HG03439 (cell line): ENCODE data around the gene CCZ1B.
A peak's percentile ranks its signal among the peaks of the same experiment; 100 is the strongest.
"Not testable (repeated sequence)": the region's sequence is repeated elsewhere in the genome, so short reads cannot be mapped to it uniquely, and the experiment has no call there.

Experiments
- ATAC-seq: cut with Tn5 transposase; IDR thresholded peaks from one replicate; pipeline ENCODE4 v1.9.1; 2021; ENCODE audit warnings: mild to moderate bottlenecking, moderate library complexity; ENCODE audit not compliant: unreplicated experiment

CCZ1B gene

GRCh38 chr7:6831018-6831725 lies 5.1 kb upstream of the CCZ1B start:
- no peak for ATAC-seq

DNA sequence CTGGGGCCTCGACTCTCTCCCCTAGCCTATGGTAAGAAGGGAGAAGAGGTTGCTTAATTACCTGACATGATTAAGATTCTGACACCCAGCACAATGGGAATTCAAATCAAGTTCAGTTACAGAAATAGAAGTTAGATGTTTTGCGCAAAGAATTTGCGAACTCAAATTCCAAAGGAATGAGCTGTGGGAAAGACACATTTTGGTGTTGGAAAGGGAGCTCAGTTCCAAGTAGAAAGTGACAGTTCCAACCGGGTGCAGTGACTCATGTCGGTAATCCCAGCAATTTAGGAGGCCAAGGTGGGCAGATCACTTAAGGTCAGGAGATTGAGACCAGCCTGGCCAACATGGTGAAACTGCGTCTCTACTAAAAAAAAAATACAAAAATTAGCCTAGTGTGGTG lies 4.0 kb upstream of the CCZ1B start:
- ATAC-seq: not testable (repeated sequence)

DNA sequence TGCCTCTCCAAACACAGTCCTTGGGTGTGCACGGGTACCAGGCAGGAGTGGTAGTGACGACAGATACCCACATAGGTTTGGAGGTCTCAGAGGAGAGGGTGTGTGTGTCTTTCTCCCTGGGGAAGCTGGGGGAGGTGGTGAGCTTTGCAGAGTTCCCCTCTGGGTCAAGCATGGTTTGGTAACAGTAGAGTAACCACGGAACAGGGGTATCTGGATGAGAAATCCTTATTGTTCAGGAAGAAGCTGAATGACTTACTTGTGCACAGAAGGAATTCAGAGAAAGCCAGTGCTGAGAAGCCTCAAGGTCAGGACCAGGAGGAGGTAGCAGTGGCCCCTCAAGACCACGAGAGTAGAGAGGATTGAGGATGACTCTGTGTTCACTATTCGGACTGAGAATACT lies 3.5 kb upstream of the CCZ1B start:
- not testable (repeated sequence) for ATAC-seq

DNA sequence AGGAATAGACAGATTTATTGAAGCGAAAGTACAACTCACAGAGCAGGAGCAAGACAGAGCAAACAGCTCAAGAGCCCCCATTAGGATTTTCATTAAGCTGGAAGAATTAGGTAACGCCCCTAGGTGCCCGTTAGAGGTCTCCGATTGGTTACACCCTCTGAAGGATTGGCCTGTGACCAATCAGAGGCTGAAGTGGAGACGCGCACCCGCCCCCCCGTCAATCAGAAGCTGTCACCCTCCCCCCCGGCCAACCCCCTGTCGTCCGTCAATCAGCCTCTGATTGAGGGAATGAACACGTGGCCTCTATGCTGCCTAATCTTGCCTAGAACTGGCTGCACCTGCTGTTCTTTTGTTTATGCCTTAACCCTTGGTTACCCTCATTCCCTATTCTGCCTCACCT lies 1.1 kb upstream of the CCZ1B start:
- ATAC-seq: not testable (repeated sequence)

GRCh38 chr7:6825236-6826125 lies 594 bp downstream of the CCZ1B start:
- peak; percentile 38 for ATAC-seq

DNA sequence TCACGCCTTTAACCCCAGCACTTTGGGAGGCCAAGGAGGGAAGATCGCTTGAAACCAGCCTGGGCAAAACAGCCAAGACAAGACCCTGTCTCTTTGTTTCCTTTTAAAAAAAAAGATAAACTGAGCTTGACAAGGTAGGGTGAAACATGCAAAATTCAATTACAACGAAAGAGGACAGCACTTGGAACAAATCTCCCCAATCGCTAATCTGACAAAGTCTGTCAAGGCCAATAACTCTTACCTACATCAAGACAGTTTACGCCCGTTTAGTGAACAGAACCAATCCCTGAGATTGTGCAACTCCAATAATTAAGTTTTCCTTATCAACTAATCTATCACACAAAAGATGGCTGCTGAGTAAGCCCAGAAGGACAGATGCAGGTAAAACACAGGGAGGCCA lies 4.5 kb downstream of the CCZ1B start:
- ATAC-seq: not testable (repeated sequence)

- not testable (repeated sequence) for ATAC-seq
These were observed 10.6 kb downstream of the CCZ1B start for GRCh38 chr7:6815470-6815869.

DNA sequence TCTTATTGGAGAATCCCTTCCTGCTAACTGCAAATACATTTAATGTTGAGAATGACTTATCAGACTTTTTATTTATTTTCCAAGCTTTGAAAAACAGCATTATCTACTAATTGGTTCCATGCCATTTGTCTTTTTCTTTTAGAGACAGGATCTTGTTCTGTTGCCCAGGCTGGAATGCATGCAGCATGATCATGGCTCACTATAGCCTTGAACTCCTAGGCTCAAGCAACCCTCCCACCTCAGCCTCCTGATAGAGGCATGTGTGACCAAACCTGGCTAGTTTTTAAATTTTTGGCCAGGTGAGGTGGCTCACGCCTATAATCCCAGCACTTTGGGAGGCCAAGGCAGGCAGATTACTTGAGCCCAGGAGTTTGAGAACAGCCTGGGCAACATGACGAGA lies 13.1 kb downstream of the CCZ1B start:
- ATAC-seq: not testable (repeated sequence)

DNA sequence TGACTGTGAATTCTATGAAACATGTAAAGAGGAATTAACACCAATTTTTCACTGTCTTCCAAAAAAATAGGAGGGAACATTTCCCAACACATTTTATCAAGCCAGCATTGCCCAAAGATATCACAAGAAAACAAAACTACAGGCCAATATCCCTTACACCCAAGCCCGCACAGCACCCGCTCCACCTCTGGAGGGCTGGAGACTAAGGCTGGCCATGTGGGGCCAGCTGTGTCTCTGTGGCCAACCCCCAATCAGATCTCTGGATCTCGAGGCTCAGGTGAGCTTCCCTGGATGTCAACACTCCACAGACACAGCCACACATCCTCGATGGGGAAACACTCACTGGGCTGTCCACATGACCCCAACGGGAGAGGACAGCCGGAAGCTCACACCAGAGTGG lies 18.1 kb downstream of the CCZ1B start:
- ATAC-seq: not testable (repeated sequence)

DNA sequence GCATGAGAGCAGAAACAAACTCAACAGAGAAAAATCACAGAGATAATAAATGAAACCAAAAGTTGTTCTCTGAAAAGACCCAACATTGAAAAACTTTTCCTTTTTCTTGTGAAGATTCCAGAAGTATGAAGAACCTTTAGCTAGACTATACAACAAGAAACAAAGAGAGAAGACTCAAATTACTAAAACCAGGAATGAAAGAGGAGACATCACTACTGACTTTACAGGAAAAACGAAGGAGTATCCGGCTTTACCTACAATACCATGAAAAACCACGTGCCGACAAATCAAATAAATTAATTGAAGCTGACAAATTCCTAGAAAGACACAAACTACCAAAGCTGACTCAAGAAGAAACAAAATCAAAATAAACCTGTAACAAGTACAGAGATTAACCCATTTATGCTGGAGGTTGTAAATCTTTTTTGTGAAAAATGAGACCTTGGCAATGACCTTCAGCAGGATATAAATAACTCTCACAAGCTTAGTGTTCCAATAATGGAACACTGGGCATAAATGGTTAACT lies 18.6 kb downstream of the CCZ1B start:
- ATAC-seq: not testable (repeated sequence)

DNA sequence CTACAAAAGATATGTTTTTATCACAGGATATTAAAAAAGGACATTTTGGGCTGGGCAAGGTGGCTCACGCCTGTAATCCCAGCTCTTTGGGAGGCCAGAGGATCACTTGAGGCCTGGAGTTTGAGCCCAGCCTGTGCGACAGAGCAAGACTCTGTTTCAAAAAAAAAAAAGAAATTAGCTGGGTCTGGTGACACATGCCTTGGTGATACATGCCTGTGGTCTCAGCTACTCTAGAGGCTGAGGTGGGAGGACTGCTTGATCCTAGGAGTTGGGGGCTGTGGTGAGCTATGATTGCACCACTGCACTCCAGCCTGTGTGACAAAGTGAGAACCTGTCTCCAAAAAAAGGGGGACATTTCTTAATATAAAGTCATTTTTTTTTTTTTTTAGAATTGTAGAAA lies 25.7 kb downstream of the CCZ1B start:
- ATAC-seq: not testable (repeated sequence)

GRCh38 chr7:6799887-6800286 lies 26.2 kb downstream of the CCZ1B start:
- not testable (repeated sequence) for ATAC-seq

DNA sequence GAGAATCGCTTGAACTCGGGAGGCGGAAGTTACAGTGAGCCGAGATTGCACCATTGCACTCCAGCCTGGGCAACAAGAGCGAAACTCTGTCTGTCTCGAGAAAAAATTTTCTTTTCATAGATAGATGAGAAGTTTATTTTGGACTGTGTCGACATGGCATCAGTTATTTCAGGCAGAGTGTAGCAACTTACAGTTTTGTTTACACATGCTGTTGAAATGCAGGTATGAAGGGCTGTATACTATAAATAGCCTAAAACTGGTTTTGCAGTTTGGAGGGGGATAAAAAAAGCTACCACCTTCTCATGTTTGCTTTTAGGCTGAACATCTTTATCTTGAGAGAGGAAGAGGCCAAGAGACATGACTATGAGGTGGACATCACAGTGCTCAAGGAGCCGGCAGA lies 28.0 kb downstream of the CCZ1B start:
- ATAC-seq: not testable (repeated sequence)

GRCh38 chr7:6797218-6797617 lies 28.9 kb downstream of the CCZ1B start:
- ATAC-seq: not testable (repeated sequence)

GRCh38 chr7:6794276-6794675 lies 31.8 kb downstream of the CCZ1B start:
- not testable (repeated sequence) for ATAC-seq

GRCh38 chr7:6792113-6792872 lies 33.8 kb downstream of the CCZ1B start:
- ATAC-seq: not testable (repeated sequence)

- ATAC-seq: not testable (repeated sequence)
These were observed 36.7 kb downstream of the CCZ1B start for GRCh38 chr7:6789353-6789752.

- ATAC-seq: not testable (repeated sequence)
These were observed 44.5 kb downstream of the CCZ1B start for GRCh38 chr7:6781581-6781980.

DNA sequence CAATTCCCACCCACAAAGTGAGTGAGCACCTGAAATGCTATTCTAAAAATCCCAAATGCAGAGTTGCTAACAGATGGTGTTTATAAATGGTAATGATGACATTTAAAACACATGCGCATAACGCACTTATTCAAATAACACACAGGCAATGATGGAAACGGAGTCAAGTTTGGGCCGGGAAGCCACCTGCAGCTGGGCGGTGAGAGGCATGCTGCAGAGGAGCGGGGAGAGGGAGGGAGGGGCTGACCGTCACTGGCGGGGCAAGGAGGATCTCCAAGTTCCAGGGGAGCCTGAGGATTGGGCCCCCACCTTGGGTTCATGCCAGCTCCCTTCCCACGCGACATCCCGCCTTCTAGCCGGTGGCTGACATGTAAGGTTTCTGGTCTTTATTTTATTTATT lies 64.9 kb downstream of the CCZ1B start:
- ATAC-seq: not testable (repeated sequence)

DNA sequence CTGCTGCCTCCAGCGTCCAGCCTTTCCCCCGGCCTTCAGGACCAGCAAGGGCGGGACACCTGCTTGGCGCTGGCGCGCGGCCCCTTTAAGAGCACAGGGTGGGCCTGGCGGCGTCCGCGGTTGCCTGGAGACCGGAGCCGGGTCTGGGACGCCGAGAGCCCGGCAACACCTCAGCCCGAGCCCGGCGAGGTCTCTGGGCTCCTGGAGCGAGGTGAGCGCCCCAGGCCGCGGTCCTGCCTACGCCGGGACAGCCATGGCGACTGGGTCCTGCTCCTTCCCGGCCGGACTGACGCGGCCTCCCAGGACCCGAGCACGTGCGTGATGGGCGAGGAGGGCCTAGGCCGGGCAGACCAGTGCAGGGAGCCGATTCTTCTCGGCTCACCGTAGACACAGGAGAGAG lies 72.1 kb downstream of the CCZ1B start, which contains the start of gene RSPH10B2:
TSS of gene RSPH10B2 (plus strand) at position 140 of the 400 bp plus-strand sequence. CDS start 3,575 bp downstream, outside the sequence.
- ATAC-seq: not testable (repeated sequence)

DNA sequence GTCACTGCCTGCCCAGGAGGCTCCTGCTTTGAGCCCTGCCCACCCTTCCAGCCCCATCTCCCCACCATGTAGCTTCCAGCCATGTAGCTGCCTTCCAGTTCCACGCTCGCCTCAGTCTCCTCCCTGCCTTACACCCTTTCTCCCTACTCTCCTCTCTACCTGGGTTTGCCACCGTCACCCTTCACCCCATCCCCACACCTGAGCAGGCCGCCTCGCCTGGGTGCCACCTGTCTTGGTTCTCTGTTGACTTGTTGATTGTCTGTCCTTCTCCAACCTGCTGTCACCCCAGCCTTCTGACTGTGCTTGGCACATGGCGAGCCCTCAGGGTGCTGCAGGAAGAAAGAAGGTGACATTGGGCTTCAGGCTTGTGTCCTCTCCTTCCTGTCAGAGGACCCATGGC lies 75.9 kb downstream of the CCZ1B start:
- not testable (repeated sequence) for ATAC-seq
